Measurements from ENCODE around the gene MRPS2. TPM values are rescaled to one million over a fixed set of nuclear protein-coding genes. Genes with fewer than 3 reads are reported as not detected.
"Not testable (repeated sequence)": the region's sequence is repeated elsewhere in the genome, so short reads cannot be mapped to it uniquely, and the experiment has no call there.

Gene MRPS2
- total RNA-seq, 2 experiments from 2014 or later: 34.7 to 38.0 TPM

DNA sequence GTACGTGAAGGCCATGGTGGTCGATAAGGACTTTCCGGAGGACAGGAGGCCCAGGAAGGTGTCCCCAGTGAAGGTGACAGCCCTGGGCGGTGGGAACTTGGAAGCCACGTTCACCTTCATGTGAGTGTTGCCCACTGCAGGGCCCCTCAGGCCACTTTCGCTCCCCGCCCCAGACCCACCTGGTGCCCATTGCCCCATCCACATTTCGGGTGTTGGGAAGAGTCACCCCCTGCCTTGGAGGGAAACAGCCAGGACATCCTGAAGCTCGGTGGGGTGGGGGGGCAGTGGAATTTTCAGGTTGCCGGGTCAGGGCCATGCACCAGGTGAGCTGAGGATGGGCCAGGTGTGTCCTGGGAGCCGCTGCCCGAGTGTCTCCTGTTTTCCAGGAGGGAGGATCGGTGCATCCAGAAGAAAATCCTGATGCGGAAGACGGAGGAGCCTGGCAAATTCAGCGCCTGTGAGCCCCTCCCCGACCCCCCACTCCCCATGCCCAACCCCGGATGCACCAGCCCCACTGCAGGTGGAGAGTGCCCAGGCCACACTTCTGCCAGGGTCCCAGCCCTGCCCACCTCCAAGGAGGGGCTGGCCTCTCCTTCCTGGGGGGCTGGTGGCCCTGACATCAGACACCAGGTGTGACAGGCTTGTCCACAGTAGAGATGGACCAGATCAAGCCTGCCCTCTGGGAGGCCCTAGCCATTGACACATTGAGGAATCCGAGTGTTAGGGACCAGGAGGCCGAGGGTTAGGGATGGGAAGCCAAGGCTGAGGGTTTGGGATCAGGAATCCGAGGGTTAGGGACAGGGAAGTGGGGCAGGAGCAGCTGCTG, 46.5 kb downstream of the MRPS2 start:
- H3K4me3 Mint-ChIP-seq; H3K27me3 Mint-ChIP-seq; H3K36me3 Mint-ChIP-seq; CTCF ChIA-PET; ATAC-seq; H3K9me3 Mint-ChIP-seq (ENCODE audit: low read depth); H3K4me1 Mint-ChIP-seq; H3K27ac Mint-ChIP-seq: not testable (repeated sequence)
- peak; percentile 33 for DNase-seq

- H3K9me3 Mint-ChIP-seq (ENCODE audit: low read depth): no peaks in the 10 kb centered on the region
- peaks cover 4% of the 10 kb centered on the region for H3K4me1 Mint-ChIP-seq
- H3K36me3 Mint-ChIP-seq: no peaks in the 10 kb centered on the region
- ATAC-seq: no peak
- CTCF ChIA-PET: no interaction called here
- peaks cover 9% of the 10 kb centered on the region for H3K27me3 Mint-ChIP-seq
- H3K4me3 Mint-ChIP-seq: no peak overlapping the region
- H3K27ac Mint-ChIP-seq: no peak overlapping the region
- no peak for DNase-seq
Measured at GRCh38 chr9:135547756-135548736, 47.6 kb downstream of the MRPS2 start.

DNA sequence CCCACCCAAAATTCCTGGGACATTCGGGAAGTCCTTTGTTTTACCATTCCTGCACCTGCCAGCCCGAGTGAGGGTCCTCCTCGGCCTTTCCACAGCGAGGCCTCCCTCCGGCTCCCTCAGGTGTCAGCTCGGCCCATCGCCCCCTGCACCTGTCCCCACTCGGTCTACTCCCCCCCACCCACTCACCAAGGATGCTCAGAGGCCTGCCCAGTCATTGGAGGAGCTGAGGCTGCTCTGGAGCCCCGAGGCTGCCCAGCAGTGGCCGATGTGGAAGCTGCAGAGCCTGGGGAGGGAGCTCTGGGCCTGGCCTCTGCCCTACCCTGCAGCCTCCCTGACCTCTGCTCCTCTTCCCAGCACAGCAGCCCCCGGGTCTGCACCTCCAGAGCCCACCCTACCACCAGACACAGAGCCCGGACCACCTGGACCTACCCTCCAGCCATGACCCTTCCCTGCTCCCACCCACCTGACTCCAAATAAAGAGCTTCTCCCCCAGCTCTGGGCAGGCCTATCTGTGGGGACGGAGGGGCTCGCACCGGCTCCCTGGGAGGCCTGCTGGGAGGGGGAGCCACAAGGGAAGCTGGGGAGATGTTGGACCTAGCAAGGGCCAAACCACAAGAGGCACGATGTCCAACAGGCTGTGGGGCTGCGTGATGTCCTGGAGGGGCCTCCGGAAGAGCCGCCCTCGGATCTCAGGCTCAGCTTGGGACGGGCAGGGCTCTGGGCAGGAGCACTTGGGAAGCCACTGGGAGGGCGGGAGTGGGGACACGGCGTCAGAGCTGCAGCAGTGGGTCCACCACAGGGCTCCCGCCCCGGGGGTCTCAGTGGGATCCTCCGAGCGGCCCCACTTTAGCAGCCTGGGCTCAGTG, 49.2 kb downstream of the MRPS2 start:
- H3K27ac Mint-ChIP-seq; CTCF ChIA-PET; H3K36me3 Mint-ChIP-seq; H3K9me3 Mint-ChIP-seq (ENCODE audit: low read depth); ATAC-seq; DNase-seq; H3K27me3 Mint-ChIP-seq; H3K4me3 Mint-ChIP-seq; H3K4me1 Mint-ChIP-seq: not testable (repeated sequence)

DNA sequence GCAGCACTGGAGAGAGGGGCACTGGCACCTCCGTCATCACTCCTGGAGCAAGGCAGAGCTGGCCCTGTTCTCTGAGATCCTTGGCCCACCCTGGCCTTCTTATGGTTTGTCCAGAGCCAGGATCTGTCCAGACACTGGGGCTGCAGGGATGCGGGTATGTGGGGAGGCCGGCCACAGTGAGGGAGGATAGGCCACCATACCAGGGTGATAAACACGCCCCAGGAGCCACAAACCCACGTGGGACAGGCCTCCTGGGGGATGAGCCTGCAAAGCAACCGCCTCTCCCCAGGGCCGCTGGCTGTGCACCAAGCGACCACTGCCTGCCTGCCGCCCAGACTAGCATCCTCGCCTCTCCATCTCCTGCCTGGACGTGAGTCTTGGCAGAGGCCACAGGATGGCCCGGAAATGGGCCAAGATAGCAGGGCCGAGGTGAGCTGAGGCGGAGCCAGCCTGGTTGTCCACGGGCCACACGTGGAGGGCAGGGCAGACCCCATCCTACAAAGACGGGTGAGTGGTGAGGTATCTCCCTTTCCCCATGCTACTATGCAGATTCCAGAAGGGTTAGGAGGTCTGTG, 49.9 kb downstream of the MRPS2 start:
- CTCF ChIA-PET: no interaction called here
- no peaks in the 10 kb centered on the region for H3K27me3 Mint-ChIP-seq
- H3K4me1 Mint-ChIP-seq: no peaks in the 10 kb centered on the region
- no peaks in the 10 kb centered on the region for H3K9me3 Mint-ChIP-seq (ENCODE audit: low read depth)
- DNase-seq (no peak), ATAC-seq (no peak)
- H3K36me3 Mint-ChIP-seq: no peaks in the 10 kb centered on the region
- no peak overlapping the region for H3K4me3 Mint-ChIP-seq
- H3K27ac Mint-ChIP-seq: no peak overlapping the region

DNA sequence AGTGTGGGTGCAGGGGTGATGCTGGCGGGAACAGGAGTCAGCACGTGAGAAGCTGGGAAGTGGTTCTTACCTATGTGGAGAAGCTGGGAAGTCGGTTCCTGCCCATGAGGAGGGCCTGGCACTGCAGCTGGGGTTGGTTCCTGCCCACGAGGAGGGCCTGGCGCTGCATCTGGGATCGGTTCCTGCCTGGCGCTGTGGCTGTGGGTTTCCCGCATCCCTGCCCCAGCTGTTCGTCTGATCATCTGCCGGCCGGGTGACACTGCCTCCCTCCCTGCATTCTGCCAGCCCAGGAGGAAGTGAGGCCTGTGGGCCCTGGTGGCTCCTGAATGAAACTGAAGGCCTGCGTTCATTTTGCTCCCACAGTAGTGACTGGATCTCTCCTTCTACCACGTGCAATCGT, 50.5 kb downstream of the MRPS2 start:
- no peaks in the 10 kb centered on the region for H3K4me1 Mint-ChIP-seq

GRCh38 chr9:135551456-135551855, 51.0 kb downstream of the MRPS2 start:
- CTCF ChIA-PET: no interaction called here
- Mint-ChIP-seq H3K27ac (no peak overlapping the region), H3K4me3 (no peak overlapping the region), H3K36me3 (no peaks in the 10 kb centered on the region), H3K4me1 (no peaks in the 10 kb centered on the region), H3K9me3 (ENCODE audit: low read depth) (no peaks in the 10 kb centered on the region), H3K27me3 (no peaks in the 10 kb centered on the region)
- DNase-seq (no peak), ATAC-seq (no peak)

More for the DNA sequence above, 50.5 kb downstream of the MRPS2 start:
- Mint-ChIP-seq H3K4me3 (no peak overlapping the region), H3K27me3 (no peaks in the 10 kb centered on the region), H3K27ac (no peak overlapping the region), H3K9me3 (ENCODE audit: low read depth) (no peaks in the 10 kb centered on the region), H3K36me3 (no peaks in the 10 kb centered on the region)
- ATAC-seq: no peak
- no peak for DNase-seq
- CTCF ChIA-PET: no interaction called here

- CTCF ChIA-PET: no interaction called here
- ATAC-seq (no peak), DNase-seq (no peak)
- H3K9me3 Mint-ChIP-seq (ENCODE audit: low read depth): no peaks in the 10 kb centered on the region
- no peaks in the 10 kb centered on the region for H3K27me3 Mint-ChIP-seq
- no peaks in the 10 kb centered on the region for H3K4me1 Mint-ChIP-seq
- no peaks in the 10 kb centered on the region for H3K36me3 Mint-ChIP-seq
- no peak overlapping the region for H3K4me3 Mint-ChIP-seq
- no peak overlapping the region for H3K27ac Mint-ChIP-seq
Measured at GRCh38 chr9:135552021-135552697, 51.7 kb downstream of the MRPS2 start.

- Mint-ChIP-seq H3K27me3 (peaks cover under 1% of the 10 kb centered on the region), H3K27ac (no peak overlapping the region), H3K36me3 (no peaks in the 10 kb centered on the region), H3K4me3 (no peak overlapping the region), H3K4me1 (no peaks in the 10 kb centered on the region), H3K9me3 (ENCODE audit: low read depth) (no peaks in the 10 kb centered on the region)
- no peak for DNase-seq
- ATAC-seq: no peak
- CTCF ChIA-PET: no interaction called here
Measured at GRCh38 chr9:135552698-135553171, 52.3 kb downstream of the MRPS2 start.

Other genes with a start within 250 kb of the MRPS2 start
- gene PPP1R26, start 20.9 kb upstream of the MRPS2 start, total RNA-seq: under 1 TPM; 0.18 to 0.28 TPM
- not detected for gene LCN1, start 20.8 kb downstream of the MRPS2 start, total RNA-seq
- not detected for gene OBP2A, start 45.4 kb downstream of the MRPS2 start, total RNA-seq
- not detected for gene PAEP, start 61.1 kb downstream of the MRPS2 start, total RNA-seq
- not detected for gene GLT6D1, start 138.9 kb downstream of the MRPS2 start, total RNA-seq
- gene LCN9, start 162.6 kb downstream of the MRPS2 start, total RNA-seq: not detected
- not detected for gene SOHLH1, start 198.8 kb downstream of the MRPS2 start, total RNA-seq
- gene KCNT1, start 201.5 kb downstream of the MRPS2 start, total RNA-seq: not detected

All from activated CD8-positive, alpha-beta memory T cell treated with anti-CD3 and anti-CD28 coated beads, Interleukin-2, amount 10 ng/mL, durations not matched to agents 7 days and 5 days (primary cell).